GM12891 (cell line): ENCODE measurements around the gene KRT6B.
"Not testable (repeated sequence)": the region's sequence is repeated elsewhere in the genome, so short reads cannot be mapped to it uniquely, and the experiment has no call there.

ENCODE experiments used
- DNase-seq: peaks from one replicate; pipeline ENCODE4 v3.0.0; 2011; ENCODE audit warnings: low spot score; ENCODE audit not compliant: insufficient read length
- FAIRE-seq: peaks from 2 replicates; lab custom pipeline; 2011; peaks lifted over from hg19 to GRCh38; lab: Jason Lieb, UNC
- PAX5 ChIP-seq: IDR thresholded peaks from 2 replicates; pipeline ENCODE4 v1.6.1; 2011; ENCODE audit warnings: low read length, moderate library complexity, mild to moderate bottlenecking; ENCODE audit not compliant: insufficient read depth, severe bottlenecking
- POLR2A ChIP-seq: IDR thresholded peaks from 2 replicates; pipeline ENCODE4 v1.6.1; 2011; ENCODE audit warnings: low read depth, low read length, control low read depth
- POLR2AphosphoS5 ChIP-seq: IDR thresholded peaks from 2 replicates; pipeline ENCODE4 v1.6.1; 2011; ENCODE audit warnings: low read depth, low read length, control low read depth
- POU2F2 ChIP-seq: IDR thresholded peaks from 2 replicates; pipeline ENCODE4 v1.6.1; 2011; ENCODE audit warnings: low read depth, mild to moderate bottlenecking, control low read depth, low read length, moderate library complexity
- SPI1 ChIP-seq: IDR thresholded peaks from 2 replicates; pipeline ENCODE4 v1.6.1; 2011; ENCODE audit warnings: low read depth, low read length, control low read depth
- TAF1 ChIP-seq: IDR thresholded peaks from 2 replicates; pipeline ENCODE4 v1.6.1; 2011; ENCODE audit warnings: low read depth, low read length, control low read depth

The KRT6B gene

DNA sequence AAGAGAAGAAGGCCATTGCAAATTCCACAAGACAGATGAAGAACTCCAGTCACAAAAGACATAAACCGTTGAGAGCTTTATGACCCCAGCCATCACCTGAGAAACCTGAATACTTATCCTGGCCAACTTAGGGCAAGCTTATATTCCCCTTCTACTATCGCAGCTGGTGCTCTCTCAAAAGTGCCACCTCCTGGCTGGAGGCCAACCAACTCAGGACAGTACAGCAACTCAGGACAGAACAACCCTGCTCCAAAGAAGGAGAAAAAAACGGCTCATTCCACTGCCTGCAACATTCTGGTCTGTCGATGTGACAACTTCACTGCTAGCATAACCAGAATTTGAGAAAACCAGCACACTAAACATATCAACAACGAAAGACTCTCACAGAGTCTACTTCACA, 9.7 kb upstream of the KRT6B start:
- TF ChIP-seq POLR2A (no peak), TAF1 (no peak), PAX5 (no peak), SPI1 (no peak), POU2F2 (no peak), POLR2AphosphoS5 (no peak)
- DNase-seq (no peak), FAIRE-seq (no peak)

DNA sequence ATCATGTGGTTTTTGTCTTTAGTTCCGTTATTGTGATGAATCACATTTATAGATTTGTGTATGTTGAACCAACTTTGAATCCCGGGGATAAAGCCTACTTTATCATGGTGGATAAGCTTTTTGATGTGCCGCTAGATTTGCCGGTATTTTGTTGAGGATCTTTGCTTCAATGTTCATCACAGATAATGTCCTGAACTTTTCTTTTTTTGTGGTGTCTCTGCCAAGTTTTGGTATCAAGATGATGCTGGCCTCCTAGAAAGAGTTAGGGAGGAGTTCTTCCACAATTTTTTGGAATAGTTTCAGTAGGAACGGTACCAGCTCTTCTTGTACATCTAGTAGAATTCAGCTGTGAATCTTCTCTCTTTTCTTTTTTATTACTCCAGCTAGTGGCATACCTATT, 6.9 kb upstream of the KRT6B start:
- FAIRE-seq (no peak), DNase-seq (no peak)
- TF ChIP-seq PAX5 (no peak), TAF1 (no peak), POLR2AphosphoS5 (no peak), SPI1 (no peak), POU2F2 (no peak), POLR2A (no peak)

DNA sequence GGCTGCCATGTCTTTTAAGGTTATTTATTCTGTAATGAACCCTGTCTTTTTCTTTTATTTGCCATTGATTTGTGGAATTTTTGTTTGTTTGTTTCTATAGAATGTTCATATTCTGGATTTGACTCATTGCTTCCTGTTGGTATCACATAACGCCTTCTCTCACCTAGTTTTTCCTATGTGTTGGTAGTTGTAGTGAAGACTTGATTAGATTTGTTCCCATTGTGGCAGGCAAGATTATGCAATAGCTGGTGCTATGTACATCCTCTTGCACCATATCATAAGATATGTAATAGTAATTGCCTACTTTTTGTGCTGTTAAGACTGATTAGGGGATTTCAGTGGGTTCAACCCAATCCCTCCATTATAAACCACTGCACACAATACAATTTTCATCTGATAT, 3.9 kb upstream of the KRT6B start:
- no peak for FAIRE-seq
- DNase-seq, result no peak
- TF ChIP-seq POLR2A, result no peak
- TF ChIP-seq POU2F2, result no peak
- no peak for TF ChIP-seq POLR2AphosphoS5
- no peak for TF ChIP-seq TAF1
- TF ChIP-seq SPI1, result no peak
- no peak for TF ChIP-seq PAX5

DNA sequence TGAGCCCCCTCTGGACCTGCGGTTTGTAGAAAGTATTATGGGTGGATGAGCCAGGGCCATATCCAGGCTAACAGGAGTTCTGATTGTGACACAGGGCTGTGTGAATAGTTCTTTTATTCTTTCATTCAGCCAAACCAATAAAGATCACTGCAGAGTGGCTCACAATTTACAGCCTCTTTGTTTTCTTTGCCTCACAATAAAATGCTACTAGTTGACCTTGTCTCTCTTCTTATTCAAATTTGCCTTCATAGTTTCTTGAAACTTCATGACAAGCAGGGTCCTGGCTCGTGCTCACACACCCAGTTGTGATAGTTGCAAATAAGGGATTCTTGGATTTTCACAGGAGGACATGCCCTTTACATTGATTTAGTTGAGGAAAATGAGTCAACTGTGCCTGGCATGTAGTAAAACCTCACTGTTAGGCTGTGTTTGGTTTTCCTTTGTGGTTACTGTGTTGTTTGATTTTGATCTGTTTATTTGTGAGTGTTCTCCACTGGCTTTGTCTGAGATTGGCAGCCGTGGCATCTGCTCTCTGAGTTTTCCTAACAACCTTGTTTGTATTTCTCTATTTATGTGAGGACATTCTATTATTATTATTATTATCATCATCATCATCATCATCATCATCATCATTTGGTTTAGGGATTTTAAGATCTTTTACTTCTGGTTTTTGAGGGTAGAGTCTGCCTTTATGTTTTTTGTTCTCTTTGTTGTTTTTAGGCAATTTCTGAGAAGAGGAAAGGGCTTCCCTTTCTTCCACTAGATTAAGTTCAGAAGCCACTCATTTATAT, 2.7 kb upstream of the KRT6B start:
- DNase-seq (no peak), FAIRE-seq (no peak)
- TF ChIP-seq POU2F2 (no peak), POLR2AphosphoS5 (no peak), PAX5 (no peak), SPI1 (no peak), TAF1 (no peak), POLR2A (no peak)

DNA sequence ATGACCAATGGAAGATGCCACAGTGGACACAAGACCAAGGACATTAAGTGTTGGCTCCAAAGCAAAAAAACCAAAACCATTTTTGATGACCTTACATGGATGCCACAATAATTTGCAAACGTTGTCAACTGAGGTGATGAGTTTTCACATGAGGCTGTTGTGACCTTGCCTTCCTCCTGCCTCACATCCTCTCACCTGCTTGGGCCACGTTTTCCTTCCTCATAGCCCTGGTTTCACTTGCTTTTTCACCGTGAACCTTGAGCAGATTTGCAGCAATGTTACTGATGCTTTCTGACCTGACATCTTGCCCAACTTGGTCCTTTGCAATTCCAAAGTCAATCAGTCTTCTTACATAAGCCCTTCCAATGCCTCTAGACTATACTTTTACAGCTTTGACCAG, 3.7 kb downstream of the KRT6B start:
- TF ChIP-seq PAX5, result no peak
- no peak for TF ChIP-seq POLR2AphosphoS5
- TF ChIP-seq POU2F2, result no peak
- TF ChIP-seq TAF1, result no peak
- no peak for TF ChIP-seq POLR2A
- TF ChIP-seq SPI1, result no peak
- FAIRE-seq (no peak), DNase-seq (no peak)

DNA sequence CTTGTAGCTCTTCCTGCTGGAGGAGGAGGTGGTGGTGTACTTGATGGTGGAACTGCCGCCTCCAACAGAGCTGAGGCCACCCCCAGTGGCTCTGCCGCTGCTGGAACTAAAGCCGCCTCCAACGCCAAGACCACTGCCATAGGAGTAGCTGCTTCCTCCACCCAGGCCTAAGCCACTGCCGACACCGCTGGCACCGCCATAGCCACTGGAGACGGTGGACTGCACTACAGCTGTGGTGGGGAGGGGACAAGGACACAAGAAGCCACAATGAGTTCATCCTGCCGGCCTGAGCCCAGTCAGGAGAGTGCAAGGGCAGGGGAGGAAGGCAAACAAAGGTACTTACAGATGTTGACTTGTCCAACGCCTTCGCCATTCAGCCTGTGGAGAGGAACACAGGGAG, 4.8 kb downstream of the KRT6B start:
- not testable (repeated sequence) for DNase-seq, FAIRE-seq

DNA sequence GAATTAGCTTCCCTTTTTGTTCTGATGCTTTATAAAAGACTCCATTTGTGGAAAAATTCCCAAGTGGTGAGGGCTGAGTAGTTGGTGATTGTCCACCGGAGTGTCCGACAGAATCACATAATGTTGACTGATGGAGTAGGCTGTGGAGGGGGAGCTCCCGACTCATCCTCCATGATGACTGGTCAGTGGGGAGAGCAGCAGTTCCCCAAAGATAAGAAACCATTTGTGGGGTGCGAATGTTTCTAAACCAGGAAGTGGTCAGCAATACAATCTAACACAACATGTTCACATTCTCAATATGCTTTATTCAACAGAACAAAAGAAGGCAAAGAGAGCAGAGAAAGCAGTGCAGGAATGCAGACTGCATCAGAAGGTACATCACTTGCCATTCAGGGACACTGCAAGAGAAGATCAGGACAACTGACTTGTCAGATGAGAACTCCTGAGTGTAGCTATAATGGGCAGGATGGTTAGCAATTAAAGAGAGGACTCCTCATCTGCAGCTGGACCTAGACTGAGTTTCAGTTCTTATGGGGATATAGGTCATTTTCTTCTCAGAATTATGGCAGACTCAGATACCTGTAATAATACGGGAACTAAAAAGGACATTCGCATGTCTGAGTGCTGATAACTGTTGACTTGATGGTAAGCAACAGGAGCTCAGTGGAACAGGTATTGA, 5.4 kb downstream of the KRT6B start:
- no peak for TF ChIP-seq POU2F2
- no peak for TF ChIP-seq POLR2AphosphoS5
- TF ChIP-seq POLR2A, result no peak
- TF ChIP-seq TAF1, result no peak
- no peak for TF ChIP-seq PAX5
- no peak for TF ChIP-seq SPI1

DNA sequence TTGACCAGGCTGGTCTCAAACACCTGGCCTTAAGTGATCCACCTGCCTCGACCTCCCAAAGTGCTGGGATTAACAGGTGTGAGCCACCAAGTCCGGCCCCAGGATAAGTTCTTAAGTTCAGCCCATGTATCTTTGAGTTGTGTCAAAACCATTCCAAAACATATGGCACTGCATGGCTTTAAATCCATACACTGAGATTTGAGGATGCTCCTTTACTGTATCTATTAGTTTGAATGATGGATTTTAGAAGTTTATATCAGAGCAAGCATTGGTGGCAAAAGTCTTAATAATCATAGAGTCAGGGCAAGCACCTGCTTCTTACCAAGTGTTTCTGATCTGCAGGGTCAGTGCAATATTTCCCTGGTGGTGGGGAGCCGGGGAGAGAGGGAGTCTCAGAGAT, 6.1 kb downstream of the KRT6B start:
- TF ChIP-seq PAX5 (no peak), POLR2AphosphoS5 (no peak), POU2F2 (no peak), POLR2A (no peak), TAF1 (no peak), SPI1 (no peak)
- DNase-seq (no peak), FAIRE-seq (no peak)

More for the DNA sequence above, 5.4 kb downstream of the KRT6B start:
- no peak for FAIRE-seq
- DNase-seq, result no peak

DNA sequence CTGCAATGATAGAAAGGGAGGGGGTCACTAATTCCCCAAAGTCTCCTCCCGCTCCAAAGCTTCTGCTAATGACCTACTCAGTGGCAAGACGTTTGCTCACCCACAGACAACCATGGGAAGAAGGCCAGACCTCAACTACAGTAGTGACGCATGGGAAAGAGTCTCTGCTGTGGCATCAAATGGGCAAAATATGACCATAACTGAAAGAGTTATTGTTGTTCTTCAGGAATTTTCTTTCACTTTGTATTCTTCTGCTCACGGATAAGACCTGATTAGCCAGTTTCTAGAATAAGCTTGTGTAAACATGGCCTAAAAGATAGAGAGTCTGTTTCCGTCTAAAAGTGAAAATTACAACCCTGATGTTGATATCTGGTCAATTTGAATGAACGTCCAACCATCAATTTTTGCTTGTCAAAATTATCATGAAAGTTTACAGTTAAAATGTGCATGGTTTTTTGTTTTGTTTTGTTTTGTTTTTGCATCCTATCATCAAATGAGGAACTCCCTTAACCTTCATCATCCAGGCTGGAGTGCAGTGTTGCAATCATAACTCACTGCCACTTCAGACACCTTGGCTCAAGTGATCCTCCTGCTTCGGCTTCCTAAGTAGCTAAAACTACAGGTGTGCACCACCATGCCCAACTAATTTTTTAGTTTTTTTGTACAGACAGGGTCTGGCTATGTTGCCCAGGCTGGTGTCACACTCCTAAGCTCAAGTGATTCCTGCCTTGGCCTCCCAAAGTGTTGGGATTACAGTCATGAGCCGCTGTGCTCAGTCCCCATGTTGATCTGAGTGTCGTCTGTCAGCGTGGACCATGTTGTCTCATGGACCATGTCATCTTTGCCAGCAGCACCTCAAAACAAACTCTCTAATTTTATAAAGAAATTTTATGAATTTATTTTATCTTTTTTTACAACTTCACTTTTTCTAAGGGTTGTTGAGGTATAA, 7.0 kb downstream of the KRT6B start:
- FAIRE-seq (no peak), DNase-seq (no peak)
- TF ChIP-seq SPI1 (no peak), POU2F2 (no peak), POLR2A (no peak), POLR2AphosphoS5 (no peak), PAX5 (no peak), TAF1 (no peak)

DNA sequence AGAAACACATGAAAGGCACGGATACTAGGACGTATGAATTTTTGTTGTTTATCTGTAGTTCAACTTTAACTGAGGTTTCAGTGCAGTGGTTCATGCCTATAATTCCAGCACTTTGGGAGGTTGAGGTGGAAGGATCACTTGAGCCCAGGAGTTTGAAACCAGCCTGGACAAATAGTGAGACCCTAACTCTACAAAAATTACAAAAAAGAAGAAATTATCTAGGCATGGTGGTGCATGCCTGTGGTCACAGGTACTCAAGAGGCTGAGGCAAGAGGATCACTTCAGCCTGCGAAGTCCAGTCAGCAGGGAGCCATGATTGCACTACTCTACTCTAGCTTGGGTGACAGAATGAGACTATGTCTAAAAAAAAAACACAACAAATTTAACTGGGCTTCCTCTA, 8.0 kb downstream of the KRT6B start:
- FAIRE-seq (no peak), DNase-seq (no peak)
- TF ChIP-seq PAX5 (no peak), POLR2A (no peak), TAF1 (no peak), POLR2AphosphoS5 (no peak), POU2F2 (no peak), SPI1 (no peak)
